SU-DHL-6 (cell line): Measurements from ENCODE around the gene ATE1.

Source experiments
- H2AFZ ChIP-seq: fragments of 200-600 bp; sonication (generic); 2 replicates; pipeline ENCODE4 v1.6.1; 2014; ENCODE audit warnings: low read depth, mild to moderate bottlenecking, moderate library complexity, mixed read lengths, antibody characterized with exemption, low read length; ENCODE audit not compliant: severe bottlenecking
- H3F3A ChIP-seq: fragments of 200-600 bp; shearing (Covaris generic); 2 replicates; pipeline ENCODE4 v1.6.0; 2016; ENCODE audit warnings: antibody characterized with exemption, mild to moderate bottlenecking; ENCODE audit not compliant: insufficient read depth
- H3K27ac ChIP-seq: fragments of 200-600 bp; sonication (generic); 2 replicates; pipeline ENCODE4 v1.5.1; 2016; ENCODE audit warnings: low read depth, mild to moderate bottlenecking, low read length, moderate library complexity, mixed read lengths
- H3K27me3 ChIP-seq: fragments of 200-600 bp; sonication (generic), shearing (Covaris generic); 2 replicates; pipeline ENCODE4 v1.6.0; 2014; ENCODE audit warnings: mild to moderate bottlenecking, low read length
- H3K36me3 ChIP-seq: fragments of 200-600 bp; sonication (generic); 2 replicates; pipeline ENCODE4 v1.6.1; 2014; ENCODE audit warnings: mild to moderate bottlenecking, low read length, mixed read lengths
- H3K4me2 ChIP-seq: fragments of 300-600, 200-600 bp; shearing (Covaris generic), sonication (generic); 2 replicates; pipeline ENCODE4 v1.6.0; 2014; ENCODE audit warnings: low read length, low read depth, mild to moderate bottlenecking; ENCODE audit not compliant: poor library complexity, severe bottlenecking
- H3K4me3 ChIP-seq: fragments of 200-600 bp; sonication (generic); 2 replicates; pipeline ENCODE4 v1.5.1; 2014; ENCODE audit warnings: antibody characterized with exemption, low read length, mild to moderate bottlenecking, mixed read lengths; ENCODE audit not compliant: insufficient read depth, poor library complexity, severe bottlenecking
- H3K79me2 ChIP-seq: fragments of 200-600 bp; sonication (generic); 2 replicates; pipeline ENCODE4 v1.6.1; 2014; ENCODE audit warnings: mild to moderate bottlenecking, low read length, moderate library complexity; ENCODE audit not compliant: insufficient read depth
- H3K9ac ChIP-seq: fragments of 200-600 bp; sonication (generic); 2 replicates; pipeline ENCODE4 v1.7.0; 2014; ENCODE audit warnings: mild to moderate bottlenecking, low read length
- H3K9me2 ChIP-seq: fragments of 200-600 bp; sonication (generic); replicated peaks from 2 replicates; pipeline ENCODE4 v1.6.1; 2014; ENCODE audit warnings: low read length; ENCODE audit not compliant: insufficient read depth
- H3K9me3 ChIP-seq: fragments of 200-600 bp; sonication (generic); 2 replicates; pipeline ENCODE4 v1.6.1; 2014; ENCODE audit warnings: low read length, mixed read lengths; ENCODE audit not compliant: insufficient read depth
- H4K20me1 ChIP-seq: fragments of 200-600 bp; sonication (generic); 2 replicates; pipeline ENCODE4 v1.6.1; 2014; ENCODE audit warnings: low read depth, mild to moderate bottlenecking, antibody characterized with exemption, low read length, moderate library complexity, mixed read lengths
- EZH2phosphoT487 ChIP-seq: fragments of 200-600 bp; sonication (generic), shearing (Covaris generic); conservative IDR thresholded peaks from 2 replicates; pipeline ENCODE4 v1.6.1; 2018; ENCODE audit warnings: mild to moderate bottlenecking, antibody characterized with exemption, low read length, moderate library complexity, mixed read lengths
- TF ChIP-seq, protein P1 (sequence below): fragments of 200-600 bp; sonication (generic); IDR thresholded peaks from one replicate; pipeline ENCODE4 v1.5.1; 2017; ENCODE audit warnings: antibody characterized with exemption, mild to moderate bottlenecking, low read length, moderate library complexity; ENCODE audit not compliant: insufficient read depth, poor library complexity, severe bottlenecking

ATE1 gene

GRCh38 chr10:121848082-121848481, 79.7 kb downstream of the ATE1 start:
- Histone ChIP-seq H3K36me3 (no peaks in the 10 kb centered on the region), H2AFZ (no peak overlapping the region), H3K27ac (no peak overlapping the region), H3K4me2 (no peak overlapping the region), H3F3A (no peaks in the 10 kb centered on the region), H3K9ac (no peak overlapping the region), H3K27me3 (no peaks in the 10 kb centered on the region), H4K20me1 (no peaks in the 10 kb centered on the region), H3K9me2 (no peaks in the 10 kb centered on the region), H3K9me3 (no peaks in the 10 kb centered on the region), H3K4me3 (no peak overlapping the region), H3K79me2 (no peaks in the 10 kb centered on the region)
- TF ChIP-seq, protein P1, sequence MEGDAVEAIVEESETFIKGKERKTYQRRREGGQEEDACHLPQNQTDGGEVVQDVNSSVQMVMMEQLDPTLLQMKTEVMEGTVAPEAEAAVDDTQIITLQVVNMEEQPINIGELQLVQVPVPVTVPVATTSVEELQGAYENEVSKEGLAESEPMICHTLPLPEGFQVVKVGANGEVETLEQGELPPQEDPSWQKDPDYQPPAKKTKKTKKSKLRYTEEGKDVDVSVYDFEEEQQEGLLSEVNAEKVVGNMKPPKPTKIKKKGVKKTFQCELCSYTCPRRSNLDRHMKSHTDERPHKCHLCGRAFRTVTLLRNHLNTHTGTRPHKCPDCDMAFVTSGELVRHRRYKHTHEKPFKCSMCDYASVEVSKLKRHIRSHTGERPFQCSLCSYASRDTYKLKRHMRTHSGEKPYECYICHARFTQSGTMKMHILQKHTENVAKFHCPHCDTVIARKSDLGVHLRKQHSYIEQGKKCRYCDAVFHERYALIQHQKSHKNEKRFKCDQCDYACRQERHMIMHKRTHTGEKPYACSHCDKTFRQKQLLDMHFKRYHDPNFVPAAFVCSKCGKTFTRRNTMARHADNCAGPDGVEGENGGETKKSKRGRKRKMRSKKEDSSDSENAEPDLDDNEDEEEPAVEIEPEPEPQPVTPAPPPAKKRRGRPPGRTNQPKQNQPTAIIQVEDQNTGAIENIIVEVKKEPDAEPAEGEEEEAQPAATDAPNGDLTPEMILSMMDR, result no peak
- TF ChIP-seq EZH2phosphoT487, result no peak

DNA sequence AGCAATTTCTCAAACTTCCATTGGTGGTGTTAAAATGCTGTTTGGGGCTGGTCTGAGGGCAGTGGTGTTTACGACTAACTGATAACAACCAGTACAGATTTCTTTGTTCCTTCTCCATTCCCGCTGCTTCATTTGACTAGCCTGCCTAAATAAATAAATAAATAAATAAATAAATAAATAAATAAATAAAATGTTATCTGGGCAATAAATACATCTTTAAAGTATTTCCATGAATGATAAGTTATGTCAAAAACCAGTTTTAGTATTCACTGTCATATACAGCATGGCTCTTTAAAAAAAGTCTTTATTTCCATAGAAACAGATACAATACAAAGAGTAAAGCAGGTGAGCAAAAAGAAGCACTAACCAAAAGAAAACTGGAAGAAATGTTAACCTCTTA, 81.3 kb downstream of the ATE1 start:
- no peak for TF ChIP-seq EZH2phosphoT487
- TF ChIP-seq, protein P1, result no peak
- Histone ChIP-seq H3K27ac (no peak overlapping the region), H3K79me2 (no peaks in the 10 kb centered on the region), H3K4me2 (no peak overlapping the region), H3K4me3 (no peak overlapping the region), H3F3A (no peaks in the 10 kb centered on the region), H3K9me3 (no peaks in the 10 kb centered on the region), H3K9me2 (no peaks in the 10 kb centered on the region), H3K27me3 (no peaks in the 10 kb centered on the region), H4K20me1 (no peaks in the 10 kb centered on the region), H3K36me3 (no peaks in the 10 kb centered on the region), H3K9ac (no peak overlapping the region), H2AFZ (no peak overlapping the region)

GRCh38 chr10:121845044-121845784, 82.6 kb downstream of the ATE1 start:
- TF ChIP-seq EZH2phosphoT487, result no peak
- TF ChIP-seq, protein P1, result no peak
- H3K27me3 ChIP-seq, result no peaks in the 10 kb centered on the region
- no peaks in the 10 kb centered on the region for H4K20me1 ChIP-seq
- H3K27ac ChIP-seq, result no peak overlapping the region
- H3K4me2 ChIP-seq, result no peak overlapping the region
- no peaks in the 10 kb centered on the region for H3F3A ChIP-seq
- no peak overlapping the region for H3K9ac ChIP-seq
- no peaks in the 10 kb centered on the region for H3K79me2 ChIP-seq
- H2AFZ ChIP-seq, result no peak overlapping the region
- no peaks in the 10 kb centered on the region for H3K36me3 ChIP-seq
- H3K9me2 ChIP-seq, result no peaks in the 10 kb centered on the region
- H3K4me3 ChIP-seq, result no peak overlapping the region
- no peaks in the 10 kb centered on the region for H3K9me3 ChIP-seq
